KOPT-K1 (cell line): ENCODE results near the gene FITM1.

Experiments
- H3K27ac ChIP-seq: fragments of 200-600 bp; sonication (generic); 2 replicates; pipeline ENCODE4 v1.5.1; 2016; ENCODE audit warnings: antibody characterized with exemption, mild to moderate bottlenecking, low read depth, low read length; ENCODE audit not compliant: poor library complexity, severe bottlenecking
- H3K36me3 ChIP-seq: fragments of 200-600 bp; sonication (generic); 2 replicates; pipeline ENCODE4 v1.5.1; 2017; ENCODE audit warnings: antibody characterized with exemption, mild to moderate bottlenecking, low read length, moderate library complexity; ENCODE audit not compliant: insufficient read depth
- H3K9me3 ChIP-seq: fragments of 200-600 bp; sonication (generic); 2 replicates; pipeline ENCODE4 v1.5.1; 2017; ENCODE audit warnings: antibody characterized with exemption, low read length, mild to moderate bottlenecking; ENCODE audit not compliant: insufficient read depth, poor library complexity, severe bottlenecking

Gene FITM1

DNA sequence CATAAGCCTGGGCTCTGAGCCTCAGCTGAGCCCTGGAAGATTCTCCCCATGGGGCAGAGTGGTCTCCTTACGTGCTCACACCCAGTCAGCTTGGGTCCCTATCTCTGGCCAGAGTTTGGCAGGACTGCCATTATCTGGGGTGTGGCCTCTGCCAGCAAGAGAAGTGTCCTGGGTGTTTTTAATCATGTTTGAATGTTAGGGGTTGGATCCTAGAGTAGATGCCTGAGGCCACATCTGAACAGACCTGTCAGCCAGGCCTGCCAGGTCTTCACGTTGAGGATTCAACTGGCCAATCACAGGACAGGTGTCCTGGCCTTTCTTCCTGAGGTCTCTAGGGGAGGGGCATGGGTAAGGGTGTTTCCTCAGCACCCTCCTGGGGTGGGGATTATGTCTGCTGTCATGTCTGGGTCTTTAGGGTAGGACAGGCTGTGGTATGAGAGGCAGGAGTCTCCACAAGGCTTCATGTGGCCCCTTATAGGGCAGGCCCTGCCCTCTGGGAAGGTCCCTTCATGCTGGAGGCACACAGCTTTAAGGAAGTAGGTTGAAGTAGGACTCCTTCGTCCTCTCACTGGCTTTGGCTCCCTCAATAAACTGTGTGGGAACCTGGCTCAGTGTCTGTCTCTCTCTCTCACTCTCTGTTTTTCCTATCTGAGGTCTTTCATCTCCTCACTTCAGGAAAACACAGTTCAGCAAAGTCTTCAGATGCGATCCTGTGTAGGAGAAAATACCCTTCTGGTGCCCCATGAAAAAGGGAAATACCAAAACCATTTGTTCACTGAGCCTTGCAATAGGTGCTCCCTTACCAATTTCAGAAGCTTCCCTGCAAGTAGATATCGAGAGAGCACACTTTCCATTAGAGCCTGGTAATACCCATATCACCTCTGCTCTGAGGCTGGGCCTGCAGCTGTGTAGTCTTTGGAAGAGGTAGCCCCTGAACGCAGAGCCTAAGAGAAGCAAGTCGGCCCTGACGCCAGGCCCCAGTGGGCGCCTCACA is 6.7 kb upstream of the FITM1 start:
- H3K27ac ChIP-seq, result no peak overlapping the region
- no peaks in the 10 kb centered on the region for H3K9me3 ChIP-seq
- peaks cover 54% of the 10 kb centered on the region for H3K36me3 ChIP-seq

DNA sequence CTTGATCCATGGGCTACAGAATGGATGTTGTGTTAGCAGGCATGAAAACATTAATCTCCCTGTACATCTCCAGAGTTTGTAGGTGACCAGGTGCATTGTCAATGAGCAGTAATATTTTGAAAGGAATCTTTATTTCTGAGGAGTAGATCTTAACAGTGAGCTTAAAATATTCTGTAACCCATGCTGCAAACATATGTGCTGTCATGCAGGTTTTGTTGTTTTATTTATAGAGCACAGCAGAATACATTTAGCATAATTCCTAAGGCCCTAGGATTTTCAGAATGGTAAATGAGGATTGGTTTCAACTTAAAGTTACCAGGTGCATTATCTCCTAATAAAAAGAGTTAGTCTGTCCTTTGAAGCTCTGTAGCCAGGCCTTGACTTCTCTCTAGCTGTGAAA is 3.5 kb upstream of the FITM1 start:
- H3K36me3 ChIP-seq, result peaks cover 25% of the 10 kb centered on the region
- H3K27ac ChIP-seq, result no peak overlapping the region
- no peaks in the 10 kb centered on the region for H3K9me3 ChIP-seq

DNA sequence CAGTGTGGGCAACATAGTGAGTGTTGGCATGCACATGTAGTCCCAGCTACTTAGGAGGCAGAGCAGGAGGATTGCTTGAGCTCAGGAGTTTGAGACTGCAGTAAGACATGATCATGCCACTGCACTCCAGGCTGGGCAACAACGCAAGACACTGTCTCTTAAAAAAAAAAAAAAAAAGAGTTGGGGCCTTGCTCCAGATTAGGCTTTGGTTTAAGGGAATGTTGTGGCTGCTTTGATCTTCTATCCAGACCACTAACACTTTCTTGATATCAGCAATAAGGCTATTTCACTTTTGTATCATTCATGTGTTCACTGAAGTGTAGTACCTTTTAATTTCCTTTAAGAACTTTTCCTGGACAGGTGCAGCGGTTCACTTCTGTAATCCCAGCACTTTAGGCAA is 2.8 kb upstream of the FITM1 start:
- Histone ChIP-seq H3K9me3 (no peaks in the 10 kb centered on the region), H3K27ac (no peak overlapping the region), H3K36me3 (peaks cover 17% of the 10 kb centered on the region)

DNA sequence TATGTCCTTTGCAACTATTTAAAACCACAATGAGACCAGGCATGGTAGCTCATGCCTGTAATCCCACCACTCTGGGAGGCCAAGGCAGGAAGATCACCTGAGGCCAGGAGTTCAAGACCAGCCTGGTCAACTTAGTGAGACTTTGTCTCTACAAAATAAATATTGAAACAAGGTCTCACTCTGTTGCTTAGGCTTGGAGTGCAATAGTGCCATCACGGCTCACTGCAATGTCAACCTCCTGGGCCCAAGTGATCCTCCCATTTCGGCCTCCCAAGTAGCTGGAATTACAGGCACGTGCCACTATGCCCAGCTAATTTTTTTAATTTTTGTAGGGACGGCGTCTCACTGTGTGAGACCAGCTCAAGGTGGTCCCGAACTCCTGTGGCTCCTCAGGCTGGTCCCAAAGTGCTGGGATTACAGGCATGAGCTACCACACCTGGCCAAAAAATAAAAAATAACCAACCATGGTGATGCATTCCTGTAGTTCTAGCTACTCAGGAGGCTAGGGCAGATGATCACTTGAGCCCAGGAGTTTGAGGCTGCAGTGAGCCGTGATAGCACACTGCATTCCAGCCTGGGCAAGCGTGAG is 955 bp upstream of the FITM1 start:
- H3K9me3 ChIP-seq, result no peaks in the 10 kb centered on the region
- H3K27ac ChIP-seq, result no peak overlapping the region
- no peaks in the 10 kb centered on the region for H3K36me3 ChIP-seq

DNA sequence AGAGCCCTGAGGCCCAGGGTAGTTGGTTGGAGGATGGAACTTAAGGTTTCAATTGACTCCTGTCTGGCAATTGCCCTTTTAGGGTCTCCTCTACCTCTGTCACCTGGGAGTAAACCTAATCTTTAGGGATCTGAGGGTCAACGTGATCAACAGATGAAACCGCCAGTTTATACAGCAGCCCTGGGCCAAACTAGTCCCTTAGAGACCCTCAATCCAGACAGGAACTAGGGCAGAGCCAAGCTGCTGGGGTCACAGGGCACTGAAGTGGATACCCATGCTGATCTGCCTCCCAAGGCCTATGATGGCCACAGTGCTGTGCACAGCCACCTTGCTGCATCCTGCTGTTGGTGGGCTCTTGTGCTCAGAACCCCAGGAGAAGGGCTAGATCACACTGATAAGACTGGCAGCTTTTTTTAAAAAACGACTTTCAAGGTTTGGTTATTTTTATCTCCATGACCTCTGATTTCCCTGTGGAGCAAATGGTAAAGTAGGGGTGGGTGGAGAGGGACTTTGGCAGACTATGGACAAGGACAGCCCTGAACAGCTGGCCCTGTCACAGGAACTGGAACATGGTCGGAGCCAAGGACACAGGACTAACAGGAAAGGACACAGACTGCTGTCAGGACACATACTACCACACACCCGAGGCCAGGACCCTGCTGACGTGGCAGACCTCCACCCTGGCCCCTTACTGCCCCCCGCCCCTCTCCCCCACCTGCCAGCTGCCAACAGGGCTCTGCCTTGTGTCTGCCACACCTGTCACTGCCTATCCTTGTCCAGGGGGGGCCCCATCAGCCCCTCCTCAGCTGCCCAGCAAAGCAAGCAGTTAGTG is 474 bp downstream of the FITM1 start:
- no peaks in the 10 kb centered on the region for H3K36me3 ChIP-seq
- peak overlapping the region; percentile 19 for H3K27ac ChIP-seq

DNA sequence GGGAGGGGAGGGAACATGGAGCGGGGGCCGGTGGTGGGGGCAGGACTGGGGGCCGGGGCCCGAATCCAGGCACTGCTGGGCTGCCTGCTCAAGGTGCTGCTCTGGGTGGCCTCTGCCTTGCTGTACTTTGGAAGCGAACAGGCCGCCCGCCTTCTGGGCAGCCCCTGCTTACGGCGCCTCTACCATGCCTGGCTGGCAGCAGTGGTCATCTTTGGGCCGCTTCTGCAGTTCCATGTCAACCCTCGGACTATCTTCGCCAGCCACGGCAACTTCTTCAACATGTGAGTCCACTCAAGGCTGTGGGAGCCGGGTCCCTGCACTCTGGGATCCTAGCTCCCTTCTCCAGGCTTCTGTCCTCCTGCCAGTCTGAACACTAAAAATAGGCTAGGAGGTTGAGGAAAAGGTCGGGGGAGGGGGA is 1.1 kb downstream of the FITM1 start:
- no peak overlapping the region for H3K27ac ChIP-seq
- no peaks in the 10 kb centered on the region for H3K9me3 ChIP-seq
- H3K36me3 ChIP-seq, result no peaks in the 10 kb centered on the region

More for the DNA sequence above, 474 bp downstream of the FITM1 start:
- no peaks in the 10 kb centered on the region for H3K9me3 ChIP-seq

DNA sequence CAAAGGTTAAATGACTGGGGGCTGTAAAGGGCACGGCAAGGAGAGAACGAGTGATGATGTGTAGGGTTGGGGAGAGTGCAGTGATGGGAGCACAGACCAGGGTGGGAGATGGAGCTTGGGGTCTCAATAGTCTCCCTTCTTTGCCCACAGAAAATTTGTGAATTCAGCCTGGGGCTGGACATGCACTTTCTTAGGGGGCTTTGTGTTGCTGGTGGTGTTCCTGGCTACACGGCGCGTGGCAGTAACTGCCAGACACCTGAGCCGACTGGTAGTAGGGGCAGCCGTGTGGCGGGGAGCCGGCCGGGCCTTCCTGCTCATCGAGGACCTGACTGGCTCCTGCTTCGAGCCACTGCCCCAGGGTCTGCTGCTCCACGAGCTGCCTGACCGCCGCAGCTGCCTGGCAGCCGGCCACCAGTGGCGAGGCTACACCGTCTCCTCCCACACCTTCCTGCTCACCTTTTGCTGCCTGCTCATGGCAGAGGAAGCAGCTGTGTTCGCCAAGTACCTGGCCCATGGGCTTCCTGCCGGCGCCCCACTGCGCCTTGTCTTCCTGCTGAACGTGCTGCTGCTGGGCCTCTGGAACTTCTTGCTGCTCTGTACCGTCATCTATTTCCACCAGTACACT is 1.7 kb downstream of the FITM1 start:
- H3K27ac ChIP-seq, result peak overlapping the region; percentile 35
- H3K36me3 ChIP-seq, result peaks cover 2% of the 10 kb centered on the region
- no peaks in the 10 kb centered on the region for H3K9me3 ChIP-seq

DNA sequence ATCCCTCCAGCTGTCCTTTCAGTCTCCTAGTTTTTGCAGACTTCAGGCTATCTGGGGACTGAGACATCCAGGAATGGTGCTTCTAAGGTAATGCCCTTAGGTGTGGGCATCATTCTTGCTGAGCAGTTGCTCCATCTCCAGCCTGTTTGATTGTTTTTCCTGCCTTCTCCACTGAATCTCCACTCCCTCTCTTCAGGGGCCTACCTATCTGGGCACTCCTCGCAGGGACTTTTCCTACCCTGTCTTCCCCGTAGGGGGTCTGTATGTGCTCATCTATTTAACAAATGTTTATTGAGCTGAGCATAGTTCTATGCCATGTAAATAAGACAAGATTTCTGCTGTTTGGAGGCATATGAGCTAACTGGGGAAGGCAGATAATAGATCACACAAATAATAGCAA is 2.5 kb downstream of the FITM1 start:
- Histone ChIP-seq H3K36me3 (peaks cover 10% of the 10 kb centered on the region), H3K27ac (peak overlapping the region; percentile 35)

DNA sequence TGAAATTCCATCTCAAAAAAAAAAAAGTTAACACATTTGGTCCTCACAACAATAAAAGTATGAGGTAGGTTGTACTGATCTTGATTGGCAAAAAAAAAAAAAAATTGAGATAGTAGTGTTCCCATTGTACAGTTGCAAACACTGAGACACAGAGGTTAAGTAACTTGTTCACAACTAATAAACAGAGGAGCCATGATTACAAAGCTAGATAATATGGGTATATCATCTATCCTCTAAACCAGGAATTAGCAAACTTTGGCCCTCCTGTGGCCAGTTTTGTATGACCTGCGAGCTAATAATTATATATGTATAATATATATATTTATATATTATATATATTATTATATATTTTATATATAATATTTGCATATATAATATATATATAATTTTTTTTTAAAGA is 3.3 kb downstream of the FITM1 start:
- peaks cover 18% of the 10 kb centered on the region for H3K36me3 ChIP-seq
- H3K27ac ChIP-seq, result no peak overlapping the region
- H3K9me3 ChIP-seq, result no peaks in the 10 kb centered on the region

More for the DNA sequence above, 2.5 kb downstream of the FITM1 start:
- no peaks in the 10 kb centered on the region for H3K9me3 ChIP-seq

DNA sequence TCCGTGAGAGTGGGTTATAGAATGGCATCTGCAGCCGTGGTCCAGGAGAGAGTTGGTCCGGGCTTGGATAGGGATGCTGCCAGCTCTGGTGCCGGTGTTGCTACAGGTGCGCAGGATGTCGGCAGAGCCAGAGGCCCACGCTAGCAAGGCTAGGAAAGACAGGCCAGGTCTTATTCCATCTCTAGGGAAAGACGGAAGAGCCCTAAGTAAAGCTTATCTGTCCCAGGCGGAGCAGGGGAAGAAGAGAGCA is 5.0 kb downstream of the FITM1 start:
- H3K27ac ChIP-seq, result peak overlapping the region; percentile 94
- H3K36me3 ChIP-seq, result peaks cover 29% of the 10 kb centered on the region
- H3K9me3 ChIP-seq, result no peaks in the 10 kb centered on the region

DNA sequence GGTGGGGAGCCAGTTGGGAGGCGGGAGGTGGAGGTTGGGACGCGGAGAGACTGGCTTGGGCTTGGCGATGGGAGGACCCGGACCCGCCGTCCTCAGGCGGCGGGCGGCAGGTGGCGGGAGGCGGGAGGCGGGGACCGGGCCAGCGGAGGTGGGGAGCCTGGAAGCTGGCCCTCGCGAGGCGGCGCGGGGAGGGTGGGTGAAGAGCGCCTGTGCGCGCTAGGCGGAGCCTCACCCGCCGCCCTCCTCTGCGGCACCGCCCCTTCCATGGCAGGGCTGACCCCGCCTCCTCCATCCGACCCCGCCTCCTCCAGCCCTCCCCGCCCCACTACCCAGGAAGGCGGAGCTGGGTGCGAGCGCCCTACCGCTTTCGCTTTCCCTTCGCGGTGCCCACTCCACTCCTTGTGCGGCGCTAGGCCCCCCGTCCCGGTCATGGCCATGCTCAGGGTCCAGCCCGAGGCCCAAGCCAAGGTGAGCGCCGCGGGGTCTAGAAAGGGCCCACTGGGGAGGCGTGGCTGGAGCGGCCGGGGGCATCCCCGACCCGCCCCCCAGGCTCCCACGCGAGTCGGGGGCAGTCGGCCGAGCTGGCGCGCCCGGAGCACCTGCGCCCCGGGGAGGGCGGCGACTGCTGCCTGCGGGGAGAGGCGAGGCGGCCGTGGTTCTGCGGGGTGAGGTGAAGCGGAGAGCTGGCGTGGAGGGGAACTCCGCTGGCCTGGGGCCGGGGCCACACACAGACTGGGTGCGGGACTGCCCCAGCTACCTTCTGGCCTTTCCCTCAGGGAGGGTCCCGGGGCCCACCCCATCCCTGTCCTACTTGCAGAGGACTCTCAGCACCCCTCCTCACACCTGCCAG is 5.6 kb downstream of the FITM1 start, which contains the start of gene PSME1:
Gene PSME1 (plus strand): TSS at position 361 of the 850 bp plus-strand sequence. CDS start 69 bp downstream, at position 430.
- no peaks in the 10 kb centered on the region for H3K9me3 ChIP-seq
- H3K27ac ChIP-seq, result peak within 1 kb of the TSS; percentile 94

DNA sequence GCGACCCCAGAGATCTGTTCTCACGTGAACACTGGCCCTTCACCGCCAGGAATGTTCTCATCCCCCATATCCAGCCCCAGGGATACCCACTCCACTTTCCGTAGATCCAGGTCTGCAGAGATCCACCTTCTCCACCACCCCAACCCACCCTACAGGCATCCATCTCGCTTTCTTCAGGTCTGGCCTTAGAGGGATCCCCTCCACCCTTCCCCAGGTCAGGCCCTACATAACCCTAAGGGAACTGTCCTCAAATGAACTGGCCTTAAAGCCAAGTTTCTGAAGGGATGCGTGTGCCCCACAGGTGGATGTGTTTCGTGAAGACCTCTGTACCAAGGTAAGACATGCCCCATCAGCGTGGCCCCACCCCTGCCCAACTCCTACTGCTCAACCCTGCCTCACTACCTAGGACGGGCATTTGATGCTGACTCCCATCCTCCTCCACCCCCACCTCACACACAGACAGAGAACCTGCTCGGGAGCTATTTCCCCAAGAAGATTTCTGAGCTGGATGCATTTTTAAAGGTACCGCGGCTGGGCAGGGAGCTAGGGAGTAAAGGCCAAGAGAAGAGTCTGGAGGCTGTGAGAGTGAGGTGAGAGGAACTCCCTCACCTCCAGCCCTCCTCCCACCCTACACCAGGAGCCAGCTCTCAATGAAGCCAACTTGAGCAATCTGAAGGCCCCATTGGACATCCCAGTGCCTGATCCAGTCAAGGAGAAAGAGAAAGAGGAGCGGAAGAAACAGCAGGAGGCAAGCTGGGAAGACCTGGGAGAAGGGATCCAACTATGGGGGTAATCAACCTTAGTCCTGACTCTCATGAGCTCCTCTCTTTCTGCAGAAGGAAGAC is 6.4 kb downstream of the FITM1 start:
- Histone ChIP-seq H3K36me3 (peaks cover 29% of the 10 kb centered on the region), H3K9me3 (no peaks in the 10 kb centered on the region), H3K27ac (peak overlapping the region; percentile 94)

More for the DNA sequence above, 5.6 kb downstream of the FITM1 start, which contains the start of gene PSME1:
- peaks cover 29% of the 10 kb centered on the region for H3K36me3 ChIP-seq
